HG03139 (cell line): ENCODE data around the gene LRP4.
"Not testable (repeated sequence)": the region's sequence is repeated elsewhere in the genome, so short reads cannot be mapped to it uniquely, and the experiment has no call there.

Source experiments
- ATAC-seq: cut with Tn5 transposase; IDR thresholded peaks from one replicate; pipeline ENCODE4 v1.9.1; 2021; ENCODE audit not compliant: unreplicated experiment

Gene LRP4

GRCh38 chr11:46918083-46918787, at the start of gene LRP4:
TSS of gene LRP4 (minus strand) at chr11:46918550. CDS start at chr11:46918379, 171 bp downstream.
- peak; percentile 43 for ATAC-seq

GRCh38 chr11:46967962-46968361, 49.6 kb upstream of the LRP4 start:
- no peak for ATAC-seq

GRCh38 chr11:46966773-46967172, 48.4 kb upstream of the LRP4 start:
- no peak for ATAC-seq

- ATAC-seq, result no peak
Observed at GRCh38 chr11:46963844-46964243, 45.5 kb upstream of the LRP4 start.

GRCh38 chr11:46961886-46962285, 43.5 kb upstream of the LRP4 start:
- not testable (repeated sequence) for ATAC-seq

GRCh38 chr11:46961041-46961440, 42.7 kb upstream of the LRP4 start:
- ATAC-seq, result no peak

- ATAC-seq, result no peak
Observed at GRCh38 chr11:46958777-46959176, 40.4 kb upstream of the LRP4 start.

- no peak for ATAC-seq
Observed at GRCh38 chr11:46953093-46953492, 34.7 kb upstream of the LRP4 start.

- ATAC-seq, result no peak
Observed at GRCh38 chr11:46952553-46952952, 34.2 kb upstream of the LRP4 start.

- no peak for ATAC-seq
Observed at GRCh38 chr11:46951864-46952263, 33.5 kb upstream of the LRP4 start.

- no peak for ATAC-seq
Observed at GRCh38 chr11:46949297-46949696, 30.9 kb upstream of the LRP4 start.

GRCh38 chr11:46948378-46949131, 30.2 kb upstream of the LRP4 start:
- ATAC-seq, result no peak

- no peak for ATAC-seq
Observed at GRCh38 chr11:46947399-46948077, 29.2 kb upstream of the LRP4 start.

GRCh38 chr11:46944356-46945075, 26.2 kb upstream of the LRP4 start:
- no peak for ATAC-seq

GRCh38 chr11:46942172-46942571, 23.8 kb upstream of the LRP4 start:
- ATAC-seq, result no peak

GRCh38 chr11:46936138-46937110, 18.1 kb upstream of the LRP4 start, which contains the start of gene CSTPP1:
TSS of gene CSTPP1 (plus strand) at chr11:46936761. CDS start at chr11:46936806, 45 bp downstream.
- ATAC-seq, result peak; percentile 95

- ATAC-seq, result no peak
Observed at GRCh38 chr11:46930089-46930488, 11.7 kb upstream of the LRP4 start.

- not testable (repeated sequence) for ATAC-seq
Observed at GRCh38 chr11:46928701-46929100, 10.4 kb upstream of the LRP4 start.

GRCh38 chr11:46927928-46928327, 9.6 kb upstream of the LRP4 start:
- not testable (repeated sequence) for ATAC-seq

- no peak for ATAC-seq
Observed at GRCh38 chr11:46920755-46921154, 2.4 kb upstream of the LRP4 start.
